Heart left ventricle (tissue), 13 donors: Measurements from ENCODE around the gene COL4A6.

ENCODE experiments used
- CTCF ChIP-seq, 12 donors: fragments of 200-600 bp; sonication (generic) in 4 of 12; IDR thresholded peaks; one replicate each; pipeline versions ENCODE4 v1.5.0 to v1.8.0; 2018 to 2022; ENCODE audit warnings: antibody characterized with exemption in 12 of 12, mild to moderate bottlenecking in 5 of 12
- POLR2A ChIP-seq, 2 donors: fragments of 450-650 bp; IDR thresholded peaks; one replicate each; pipeline ENCODE4 v1.6.1; 2017; ENCODE audit warnings: antibody characterized with exemption in 2 of 2, mild to moderate bottlenecking in 2 of 2, moderate library complexity in 2 of 2
- donor health status: ischemic (EF 13 %, LVEDD 7.1; RV severe dilation, severe dysfunction).
- donor health status: DM: no; HTN: yes; CAD: no.
- donor health status: DM: no; HTN: no; CAD: no.
- donor health status: ischemic (EF 25% LVEDD 6.9; RV normal size, moderate dysfunction).
- donor health status: ischemic (EF 25% LVEDD 5.7; RV mildly dilated, moderate dysfunction).
- donor health status: ischemic (EF 35%, LVEDD 5.7; RV mildly dilated, moderate dysfunction).
- donor health status: nonischemic (EF 11% LVEDD 7.7; RV severe dilation, severe dysfunction).
- donor health status: DM: yes; HTN: yes; CAD: no.
- donor health status: PGD.
- donor health status: ischemic (EF 29% LVEDD 5.4; RV normal size, mild dysfunction).
- donor health status: nonischemic (EF 23%, LVEDD 6.1; RV moderate dilation, normal function).

GRCh38 chrX:108396188-108396891 lies 41.9 kb downstream of the COL4A6 start:
- TF ChIP-seq CTCF (IDR thresholded peaks at IDR 0.05) = no peak
- TF ChIP-seq POLR2A (IDR thresholded peaks at IDR 0.05) = no peak
